HL-60 (cell line): Measurements from ENCODE around the gene LAMP5.

ENCODE experiments used
- CTCF ChIP-seq: IDR thresholded peaks from one replicate; pipeline ENCODE4 v1.5.1; 2011; ENCODE audit warnings: low read length, control low read depth, inconsistent platforms; ENCODE audit not compliant: insufficient read depth
- GABPA ChIP-seq: IDR thresholded peaks from 2 replicates; pipeline ENCODE4 v1.6.1; 2012; ENCODE audit warnings: low read depth
- POLR2AphosphoS5 ChIP-seq: IDR thresholded peaks from 2 replicates; pipeline ENCODE4 v1.6.1; 2012; ENCODE audit warnings: low read depth
- TF ChIP-seq, protein P1 (sequence below): IDR thresholded peaks from 2 replicates; pipeline ENCODE4 v1.6.1; 2012; ENCODE audit warnings: low read depth; ENCODE audit not compliant: insufficient replicate concordance

DNA sequence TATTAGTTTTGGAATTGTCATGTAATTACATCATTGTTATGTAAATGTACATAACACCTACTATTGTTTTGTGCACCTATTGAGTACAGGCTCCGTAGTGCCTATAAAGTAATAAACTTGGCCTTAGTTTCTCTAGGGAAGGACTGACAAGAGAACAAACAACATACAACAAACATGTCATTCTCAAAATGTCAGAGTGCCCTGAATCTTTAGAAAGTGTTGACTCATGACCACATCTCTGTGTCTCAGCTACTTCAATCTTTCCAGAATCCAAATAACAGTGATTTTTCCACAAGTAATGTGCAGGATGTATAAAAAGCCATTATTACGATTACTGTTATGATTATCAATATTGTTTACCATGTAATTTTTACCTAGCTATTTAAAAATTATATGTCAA, 17.2 kb downstream of the LAMP5 start:
- TF ChIP-seq POLR2AphosphoS5 (no peak), CTCF (no peak), GABPA (no peak)
- TF ChIP-seq, protein P1, sequence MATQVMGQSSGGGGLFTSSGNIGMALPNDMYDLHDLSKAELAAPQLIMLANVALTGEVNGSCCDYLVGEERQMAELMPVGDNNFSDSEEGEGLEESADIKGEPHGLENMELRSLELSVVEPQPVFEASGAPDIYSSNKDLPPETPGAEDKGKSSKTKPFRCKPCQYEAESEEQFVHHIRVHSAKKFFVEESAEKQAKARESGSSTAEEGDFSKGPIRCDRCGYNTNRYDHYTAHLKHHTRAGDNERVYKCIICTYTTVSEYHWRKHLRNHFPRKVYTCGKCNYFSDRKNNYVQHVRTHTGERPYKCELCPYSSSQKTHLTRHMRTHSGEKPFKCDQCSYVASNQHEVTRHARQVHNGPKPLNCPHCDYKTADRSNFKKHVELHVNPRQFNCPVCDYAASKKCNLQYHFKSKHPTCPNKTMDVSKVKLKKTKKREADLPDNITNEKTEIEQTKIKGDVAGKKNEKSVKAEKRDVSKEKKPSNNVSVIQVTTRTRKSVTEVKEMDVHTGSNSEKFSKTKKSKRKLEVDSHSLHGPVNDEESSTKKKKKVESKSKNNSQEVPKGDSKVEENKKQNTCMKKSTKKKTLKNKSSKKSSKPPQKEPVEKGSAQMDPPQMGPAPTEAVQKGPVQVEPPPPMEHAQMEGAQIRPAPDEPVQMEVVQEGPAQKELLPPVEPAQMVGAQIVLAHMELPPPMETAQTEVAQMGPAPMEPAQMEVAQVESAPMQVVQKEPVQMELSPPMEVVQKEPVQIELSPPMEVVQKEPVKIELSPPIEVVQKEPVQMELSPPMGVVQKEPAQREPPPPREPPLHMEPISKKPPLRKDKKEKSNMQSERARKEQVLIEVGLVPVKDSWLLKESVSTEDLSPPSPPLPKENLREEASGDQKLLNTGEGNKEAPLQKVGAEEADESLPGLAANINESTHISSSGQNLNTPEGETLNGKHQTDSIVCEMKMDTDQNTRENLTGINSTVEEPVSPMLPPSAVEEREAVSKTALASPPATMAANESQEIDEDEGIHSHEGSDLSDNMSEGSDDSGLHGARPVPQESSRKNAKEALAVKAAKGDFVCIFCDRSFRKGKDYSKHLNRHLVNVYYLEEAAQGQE, result no peak
